ENCODE results near the gene TXK. TPM values are rescaled to one million over a fixed set of nuclear protein-coding genes. Genes with fewer than 3 reads are reported as not detected.

TXK gene
- polyA plus RNA-seq, 1 of the 3 experiments (the other 2 are of a cell fraction): 0.61 TPM

DNA sequence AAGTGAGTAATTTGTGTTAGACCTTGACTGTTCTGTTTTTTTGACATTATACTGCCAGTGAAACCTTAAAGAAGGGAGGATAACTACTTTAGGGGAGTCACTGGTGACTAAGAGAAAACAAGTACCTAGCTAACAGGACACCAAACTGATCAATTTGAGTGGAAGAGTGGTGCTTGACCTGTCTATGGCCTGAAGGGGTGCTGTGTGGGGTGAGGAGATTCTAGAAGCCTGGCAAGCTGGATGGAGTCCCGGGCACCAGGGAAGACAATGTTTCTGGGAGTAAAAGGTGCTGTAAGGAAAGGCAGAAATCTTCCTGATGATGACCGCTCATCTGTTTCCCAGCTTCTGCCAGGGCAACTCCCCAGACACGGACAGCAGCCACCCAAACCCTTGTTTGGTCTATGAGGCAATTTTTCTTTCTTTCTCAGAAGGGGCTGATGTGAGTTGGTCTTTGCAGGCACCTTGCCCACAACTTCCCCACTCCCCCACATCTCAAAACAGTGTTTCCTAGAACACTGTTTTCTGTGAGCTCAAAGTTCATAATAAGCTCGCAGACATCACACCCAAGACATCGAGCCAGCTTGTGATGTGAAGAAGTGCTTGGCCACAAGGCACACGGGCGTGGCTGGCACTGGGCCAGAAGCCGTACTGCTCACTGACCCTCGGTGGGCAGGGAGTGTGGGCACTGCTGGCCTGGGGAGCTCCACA lies 4.6 kb downstream of the TXK start:
- TF ChIP-seq NRF1 (IDR thresholded peaks at IDR 0.05; ENCODE audit: low read depth, low read length) (no peak), NFIC (IDR thresholded peaks at IDR 0.05; ENCODE audit: borderline replicate concordance) (0 out of 2 replicates have a peak, but pooled peaks have one; percentile 32)
- TF ChIP-seq, protein P1, sequence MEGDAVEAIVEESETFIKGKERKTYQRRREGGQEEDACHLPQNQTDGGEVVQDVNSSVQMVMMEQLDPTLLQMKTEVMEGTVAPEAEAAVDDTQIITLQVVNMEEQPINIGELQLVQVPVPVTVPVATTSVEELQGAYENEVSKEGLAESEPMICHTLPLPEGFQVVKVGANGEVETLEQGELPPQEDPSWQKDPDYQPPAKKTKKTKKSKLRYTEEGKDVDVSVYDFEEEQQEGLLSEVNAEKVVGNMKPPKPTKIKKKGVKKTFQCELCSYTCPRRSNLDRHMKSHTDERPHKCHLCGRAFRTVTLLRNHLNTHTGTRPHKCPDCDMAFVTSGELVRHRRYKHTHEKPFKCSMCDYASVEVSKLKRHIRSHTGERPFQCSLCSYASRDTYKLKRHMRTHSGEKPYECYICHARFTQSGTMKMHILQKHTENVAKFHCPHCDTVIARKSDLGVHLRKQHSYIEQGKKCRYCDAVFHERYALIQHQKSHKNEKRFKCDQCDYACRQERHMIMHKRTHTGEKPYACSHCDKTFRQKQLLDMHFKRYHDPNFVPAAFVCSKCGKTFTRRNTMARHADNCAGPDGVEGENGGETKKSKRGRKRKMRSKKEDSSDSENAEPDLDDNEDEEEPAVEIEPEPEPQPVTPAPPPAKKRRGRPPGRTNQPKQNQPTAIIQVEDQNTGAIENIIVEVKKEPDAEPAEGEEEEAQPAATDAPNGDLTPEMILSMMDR (IDR thresholded peaks at IDR 0.05): peak; percentile 33
- Histone ChIP-seq H3F3A (replicated peaks; ENCODE audit: insufficient read depth) (peaks cover 26% of the 10 kb centered on the region), H3K9ac (no peak overlapping the region), H2AFZ (ENCODE audit: low read depth) (no peak overlapping the region), H3K4me1 (ENCODE audit: control insufficient read depth in 1 of 2, insufficient read depth in 2 of 2, low read depth in 1 of 2, low read length in 1 of 2) (peaks cover 0 to 30% of the 10 kb centered on the region in 2 experiments; a peak in 2 of 4 replicates), H3K79me2 (ENCODE audit: insufficient read depth) (no peaks in the 10 kb centered on the region), H3K4me2 (no peak overlapping the region), H3K27ac (ENCODE audit: low read depth in 2 of 2, low read length in 1 of 2) (no peak overlapping the region), H3K4me3 (ENCODE audit: low read depth in 2 of 2, low read length in 1 of 2) (no peak overlapping the region), H3K9me2 (no peaks in the 10 kb centered on the region), H3K9me3 (no peaks in the 10 kb centered on the region), H4K20me1 (ENCODE audit: insufficient read depth) (no peaks in the 10 kb centered on the region), H3K36me3 (replicated peaks in 1 of 2; ENCODE audit: control insufficient read depth in 1 of 2, insufficient read depth in 2 of 2, low read length in 1 of 2) (no peaks in the 10 kb centered on the region), H3K27me3 (ENCODE audit: insufficient read depth) (no peaks in the 10 kb centered on the region)
- ChIA-PET POLR2A (no interaction called here), CTCF (interaction anchor here (1.2 kb wide), 1 partner anchor 417 kb away, joined by 5 read pairs; no protein-coding TSS in a partner anchor)
- no peak for DNase-seq
- 65% methylated on average over 8 of the region's 9 CpGs for WGBS (ENCODE audit: low lambda C conversion rate)

GRCh38 chr4:48127682-48128404 lies 6.2 kb downstream of the TXK start:
- peak overlapping the region; percentile 12; the same call in 1 of the 2 replicates for H2AFZ ChIP-seq (ENCODE audit: low read depth)
- H3K9me3 ChIP-seq: no peaks in the 10 kb centered on the region
- no peaks in the 10 kb centered on the region for H3K9me2 ChIP-seq
- no peaks in the 10 kb centered on the region for H3K27me3 ChIP-seq (ENCODE audit: insufficient read depth)
- H3K4me3 ChIP-seq (ENCODE audit: low read depth in 2 of 2, low read length in 1 of 2): peak overlapping the region; percentile 21 to 35; a peak in 3 of 4 replicates
- 13% methylated on average over 13 of the region's 13 CpGs for WGBS (ENCODE audit: low lambda C conversion rate)
- no peaks in the 10 kb centered on the region for H3K36me3 ChIP-seq (replicated peaks in 1 of 2; ENCODE audit: control insufficient read depth in 1 of 2, insufficient read depth in 2 of 2, low read length in 1 of 2)
- H3K9ac ChIP-seq: peak overlapping the region; percentile 23; the same call in 1 of the 2 replicates
- peaks cover 20% of the 10 kb centered on the region for H3F3A ChIP-seq (replicated peaks; ENCODE audit: insufficient read depth)
- CTCF ChIA-PET: interaction anchor here (0.6 to 1.6 kb wide), 6 partner anchors 12 to 1279 kb away, joined by 3 to 5 read pairs (median 4); no protein-coding TSS in a partner anchor
- peak overlapping the region; percentile 49 for H3K4me2 ChIP-seq
- H3K4me1 ChIP-seq (ENCODE audit: control insufficient read depth in 1 of 2, insufficient read depth in 2 of 2, low read depth in 1 of 2, low read length in 1 of 2): peaks cover 0 to 19% of the 10 kb centered on the region in 2 experiments; a peak in 2 of 4 replicates
- H3K27ac ChIP-seq (ENCODE audit: low read depth in 2 of 2, low read length in 1 of 2): peak overlapping the region; percentile 47 to 75
- peak; percentile 45 for DNase-seq
- no peaks in the 10 kb centered on the region for H3K79me2 ChIP-seq (ENCODE audit: insufficient read depth)
- no peaks in the 10 kb centered on the region for H4K20me1 ChIP-seq (ENCODE audit: insufficient read depth)
- POLR2A ChIA-PET: no interaction called here
- TF ChIP-seq IRF3 (IDR thresholded peaks at IDR 0.05; ENCODE audit: low read depth, low read length) (no peak), TCF12 (IDR thresholded peaks at IDR 0.05) (peak; percentile 97), FOSL2 (IDR thresholded peaks at IDR 0.05; ENCODE audit: borderline replicate concordance, low read depth) (peak; percentile 88), TAF1 (IDR thresholded peaks at IDR 0.05; ENCODE audit: borderline replicate concordance, low read depth, low read length) (peak; percentile 12; the same call in 1 of the 2 replicates), SIN3A (IDR thresholded peaks at IDR 0.05; ENCODE audit: borderline replicate concordance, low read depth, low read length) (peak; percentile 91; the same call in 1 of the 2 replicates), MEF2A (IDR thresholded peaks at IDR 0.05; ENCODE audit: borderline replicate concordance, low read depth) (peak; percentile 84), ELF1 (IDR thresholded peaks at IDR 0.05) (peak; percentile 66), EP300 (IDR thresholded peaks at IDR 0.05; ENCODE audit: borderline replicate concordance in 1 of 2, low read depth in 1 of 2, low read length in 1 of 2) (peak in 1 of 2 experiments; percentile 92; a peak in 1 of 4 replicates), TEAD4 (IDR thresholded peaks at IDR 0.05; ENCODE audit: borderline replicate concordance, insufficient read depth) (peak; percentile 94), EZH2phosphoT487 (IDR thresholded peaks at IDR 0.05; ENCODE audit: borderline replicate concordance, low read depth) (no peak), USF2 (IDR thresholded peaks at IDR 0.05; ENCODE audit: borderline replicate concordance, low read depth, low read length) (no peak), RAD21 (IDR thresholded peaks at IDR 0.05; ENCODE audit: low read length) (peak; percentile 66), RCOR1 (IDR thresholded peaks at IDR 0.05; ENCODE audit: low read length) (no peak), FOXM1 (IDR thresholded peaks at IDR 0.05; ENCODE audit: low read depth) (peak; percentile 87), MXI1 (IDR thresholded peaks at IDR 0.05; ENCODE audit: low read depth, low read length) (no peak)
- TF ChIP-seq, protein P1 (IDR thresholded peaks at IDR 0.05): peak; percentile 79
